Progenitor cell of endocrine pancreas (in vitro differentiated cells): ENCODE data around the gene SLC49A3. TPM values are rescaled to one million over a fixed set of nuclear protein-coding genes. Genes with fewer than 3 reads are reported as not detected.
"Not testable (repeated sequence)": the region's sequence is repeated elsewhere in the genome, so short reads cannot be mapped to it uniquely, and the experiment has no call there.

Experiments
- DNase-seq: peaks from one replicate; pipeline ENCODE4 v3.0.0; 2021; ENCODE audit warnings: low spot score; ENCODE audit not compliant: unreplicated experiment
- H3K27ac Mint-ChIP-seq: 2 replicates; pipeline ENCODE4 v1.8.0; 2021; ENCODE audit warnings: mild to moderate bottlenecking, moderate library complexity, mixed read lengths
- H3K27me3 Mint-ChIP-seq: 2 replicates; pipeline ENCODE4 v1.8.0; 2021; ENCODE audit warnings: mixed read lengths
- H3K36me3 Mint-ChIP-seq: 2 replicates; pipeline ENCODE4 v1.8.0; 2022; ENCODE audit warnings: mixed read lengths; ENCODE audit not compliant: insufficient read depth
- H3K4me1 Mint-ChIP-seq: 2 replicates; pipeline ENCODE4 v1.8.0; 2021; ENCODE audit warnings: low read depth, mixed read lengths
- H3K4me3 Mint-ChIP-seq: 2 replicates; pipeline ENCODE4 v1.8.0; 2021; ENCODE audit warnings: low read depth, mild to moderate bottlenecking, moderate library complexity, mixed read lengths
- H3K9me3 Mint-ChIP-seq: 2 replicates; pipeline ENCODE4 v1.8.0; 2021; ENCODE audit warnings: low read depth, mixed read lengths
- total RNA-seq: library from RNA; stranded (reverse); gene quantifications from 2 replicates; pipeline ENCODE4 v1.2.1, GENCODE V29; 2021
- TF ChIP-seq, protein P1 (sequence below): fragments of 200-600 bp; sonication (generic); IDR thresholded peaks from one replicate; pipeline ENCODE4 v1.5.0; 2021; ENCODE audit warnings: antibody characterized with exemption, mild to moderate bottlenecking; ENCODE audit not compliant: unreplicated experiment

The SLC49A3 gene
- total RNA-seq, 1 donor from 2014 or later, result 13.1 TPM

GRCh38 chr4:699816-700580 is 11.0 kb upstream of the SLC49A3 start:
- H3K4me1 Mint-ChIP-seq, result no peaks in the 10 kb centered on the region
- H3K27me3 Mint-ChIP-seq, result peaks cover 29% of the 10 kb centered on the region
- H3K9me3 Mint-ChIP-seq, result no peaks in the 10 kb centered on the region
- TF ChIP-seq, protein P1, sequence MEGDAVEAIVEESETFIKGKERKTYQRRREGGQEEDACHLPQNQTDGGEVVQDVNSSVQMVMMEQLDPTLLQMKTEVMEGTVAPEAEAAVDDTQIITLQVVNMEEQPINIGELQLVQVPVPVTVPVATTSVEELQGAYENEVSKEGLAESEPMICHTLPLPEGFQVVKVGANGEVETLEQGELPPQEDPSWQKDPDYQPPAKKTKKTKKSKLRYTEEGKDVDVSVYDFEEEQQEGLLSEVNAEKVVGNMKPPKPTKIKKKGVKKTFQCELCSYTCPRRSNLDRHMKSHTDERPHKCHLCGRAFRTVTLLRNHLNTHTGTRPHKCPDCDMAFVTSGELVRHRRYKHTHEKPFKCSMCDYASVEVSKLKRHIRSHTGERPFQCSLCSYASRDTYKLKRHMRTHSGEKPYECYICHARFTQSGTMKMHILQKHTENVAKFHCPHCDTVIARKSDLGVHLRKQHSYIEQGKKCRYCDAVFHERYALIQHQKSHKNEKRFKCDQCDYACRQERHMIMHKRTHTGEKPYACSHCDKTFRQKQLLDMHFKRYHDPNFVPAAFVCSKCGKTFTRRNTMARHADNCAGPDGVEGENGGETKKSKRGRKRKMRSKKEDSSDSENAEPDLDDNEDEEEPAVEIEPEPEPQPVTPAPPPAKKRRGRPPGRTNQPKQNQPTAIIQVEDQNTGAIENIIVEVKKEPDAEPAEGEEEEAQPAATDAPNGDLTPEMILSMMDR, result no peak
- no peak for DNase-seq
- no peaks in the 10 kb centered on the region for H3K36me3 Mint-ChIP-seq
- H3K4me3 Mint-ChIP-seq, result no peak overlapping the region
- H3K27ac Mint-ChIP-seq, result no peak overlapping the region

DNA sequence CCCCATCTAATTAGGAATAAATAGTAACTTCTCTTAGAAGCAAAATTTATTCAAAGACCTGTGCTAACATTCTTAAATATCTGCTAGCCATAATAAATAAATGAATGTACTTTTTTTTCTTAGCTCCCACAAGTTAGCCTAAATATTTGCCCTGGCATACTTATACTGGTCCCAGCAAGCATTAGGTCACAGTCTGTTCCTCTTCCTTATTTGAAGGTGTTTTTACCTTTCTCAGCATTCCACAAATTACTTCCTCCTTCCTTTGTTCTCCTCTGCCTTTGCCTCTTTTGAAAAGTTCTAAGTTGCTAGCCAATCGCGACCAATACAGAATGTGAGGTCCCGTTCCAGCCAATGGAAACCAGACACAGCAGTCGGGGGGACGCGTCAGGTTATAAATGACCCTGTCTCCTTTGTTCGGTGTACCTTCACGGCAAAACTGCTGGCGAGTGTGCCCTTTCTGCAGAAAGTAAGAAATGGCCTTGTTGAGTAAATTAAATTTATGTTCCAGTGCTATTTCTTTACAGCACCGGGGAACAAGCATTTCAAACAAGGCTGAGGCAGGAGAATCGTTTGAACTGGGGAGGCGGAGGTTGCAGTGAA is 5.5 kb upstream of the SLC49A3 start:
- H3K27me3 Mint-ChIP-seq, H3K4me1 Mint-ChIP-seq, H3K9me3 Mint-ChIP-seq, H3K4me3 Mint-ChIP-seq, H3K36me3 Mint-ChIP-seq, DNase-seq: not testable (repeated sequence)
- H3K27ac Mint-ChIP-seq, result peak overlapping the region; percentile 31

DNA sequence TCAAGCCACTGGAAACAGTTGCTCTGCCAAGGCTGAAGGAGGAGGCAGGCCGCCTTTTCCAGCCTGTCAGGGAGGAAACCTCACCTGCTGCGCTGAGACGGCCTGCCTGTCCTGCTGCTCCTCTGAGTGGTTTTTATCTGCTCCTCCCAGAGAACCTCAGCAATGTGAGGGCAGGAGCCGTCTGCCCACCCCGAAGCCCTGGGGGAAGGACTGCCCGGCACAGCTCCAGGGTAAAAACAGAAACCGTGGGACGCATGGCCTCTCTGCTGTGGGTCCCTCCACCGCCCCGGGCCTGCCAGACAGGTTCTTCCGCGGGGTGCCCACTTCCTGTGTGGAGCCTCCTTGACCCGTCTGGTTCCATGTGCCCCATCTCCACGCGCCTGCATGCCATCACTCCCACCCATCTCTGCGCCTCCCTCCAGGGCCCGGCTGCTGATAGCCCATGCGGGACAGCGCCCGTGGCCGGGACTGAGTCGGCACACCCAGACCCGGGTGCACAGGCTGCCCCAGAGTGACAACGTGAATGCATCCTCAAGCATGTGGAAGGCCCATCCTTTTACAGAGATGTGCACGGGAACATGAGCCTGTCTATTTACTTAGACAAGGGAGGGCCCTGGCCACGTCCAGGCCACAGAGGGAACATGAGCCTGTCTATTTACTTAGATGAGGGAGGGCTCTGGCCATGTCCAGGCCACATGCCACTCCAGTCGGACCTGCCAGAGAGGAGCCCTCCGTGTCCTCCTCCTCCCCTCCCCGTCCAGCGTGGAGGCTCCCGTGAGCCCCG is 4.0 kb upstream of the SLC49A3 start:
- no peak for DNase-seq
- Mint-ChIP-seq H3K4me1 (no peaks in the 10 kb centered on the region), H3K36me3 (no peaks in the 10 kb centered on the region), H3K27ac (no peak overlapping the region), H3K9me3 (peaks cover 5% of the 10 kb centered on the region), H3K4me3 (no peak overlapping the region), H3K27me3 (peaks cover 3% of the 10 kb centered on the region)
- TF ChIP-seq, protein P1, result no peak

DNA sequence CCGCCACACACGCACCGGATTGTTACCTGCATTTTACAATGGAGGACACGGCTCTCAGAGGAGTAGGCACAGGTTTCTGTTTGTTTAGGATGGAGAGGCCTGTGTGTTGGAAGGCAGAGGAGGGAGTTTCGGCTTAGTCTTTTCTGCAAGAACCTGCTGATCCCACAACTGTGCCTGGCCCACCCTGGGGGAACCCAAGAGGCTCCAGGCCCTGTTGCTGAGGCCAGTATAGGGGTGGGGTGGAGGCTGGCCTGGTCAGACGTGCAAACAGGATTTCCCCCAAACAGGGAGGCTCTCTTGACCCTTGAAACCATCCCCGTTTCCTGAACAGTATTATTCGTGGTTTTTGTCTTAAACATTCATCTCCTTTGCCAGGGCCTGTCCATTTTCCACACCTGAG is 772 bp upstream of the SLC49A3 start:
- peaks cover 2% of the 10 kb centered on the region for H3K4me1 Mint-ChIP-seq
- peak overlapping the region; percentile 40 for H3K4me3 Mint-ChIP-seq
- no peaks in the 10 kb centered on the region for H3K27me3 Mint-ChIP-seq
- peaks cover 3% of the 10 kb centered on the region for H3K9me3 Mint-ChIP-seq
- H3K27ac Mint-ChIP-seq, result peak overlapping the region; percentile 33
- TF ChIP-seq, protein P1, result no peak
- no peak for DNase-seq
- no peaks in the 10 kb centered on the region for H3K36me3 Mint-ChIP-seq

GRCh38 chr4:687971-688853 is 739 bp downstream of the SLC49A3 start:
- H3K4me1 Mint-ChIP-seq, result peaks cover 2% of the 10 kb centered on the region
- H3K27me3 Mint-ChIP-seq, result no peaks in the 10 kb centered on the region
- H3K36me3 Mint-ChIP-seq, result no peaks in the 10 kb centered on the region
- H3K27ac Mint-ChIP-seq, result no peak overlapping the region
- DNase-seq, result no peak
- H3K9me3 Mint-ChIP-seq, result no peaks in the 10 kb centered on the region
- peak overlapping the region; percentile 58 for H3K4me3 Mint-ChIP-seq
- TF ChIP-seq, protein P1, result no peak
